Measurements from ENCODE around the gene DLL1.

The DLL1 gene

GRCh38 chr6:170235391-170236125, 55.3 kb downstream of the DLL1 start:
- H3K79me2 ChIP-seq (ENCODE audit: low read length) = no peaks in the 10 kb centered on the region
- H3K4me3 ChIP-seq (ENCODE audit: low read length) = no peak overlapping the region
- H3K36me3 ChIP-seq (replicated peaks; ENCODE audit: low read depth, low read length) = no peaks in the 10 kb centered on the region
- H3K9me3 ChIP-seq (ENCODE audit: insufficient read depth, low read length) = no peaks in the 10 kb centered on the region
- H2AFZ ChIP-seq (ENCODE audit: low read depth, low read length) = no peak overlapping the region
- no peak overlapping the region for H3K9ac ChIP-seq (ENCODE audit: low read length)
- H3K4me1 ChIP-seq (ENCODE audit: low read length) = no peaks in the 10 kb centered on the region
- H3K27me3 ChIP-seq (ENCODE audit: low read depth, low read length) = no peaks in the 10 kb centered on the region
- H3K27ac ChIP-seq (ENCODE audit: low read length) = no peak overlapping the region
- H3K4me2 ChIP-seq (ENCODE audit: low read length) = no peak overlapping the region
- TF ChIP-seq EZH2phosphoT487 (IDR thresholded peaks at IDR 0.05; ENCODE audit: low read depth) = no peak
- no peak for TF ChIP-seq CTCF (IDR thresholded peaks at IDR 0.05; ENCODE audit: low read depth, low read length)
- no peaks in the 10 kb centered on the region for H4K20me1 ChIP-seq (ENCODE audit: insufficient read depth, low read length)

- no peak for TF ChIP-seq EZH2phosphoT487 (IDR thresholded peaks at IDR 0.05; ENCODE audit: low read depth)
- TF ChIP-seq CTCF (IDR thresholded peaks at IDR 0.05; ENCODE audit: low read depth, low read length) = no peak
- Histone ChIP-seq H3K9ac (ENCODE audit: low read length) (no peak overlapping the region), H3K4me3 (ENCODE audit: low read length) (no peak overlapping the region), H3K79me2 (ENCODE audit: low read length) (no peaks in the 10 kb centered on the region), H3K36me3 (replicated peaks; ENCODE audit: low read depth, low read length) (no peaks in the 10 kb centered on the region), H3K9me3 (ENCODE audit: insufficient read depth, low read length) (no peaks in the 10 kb centered on the region), H3K27ac (ENCODE audit: low read length) (no peak overlapping the region), H3K27me3 (ENCODE audit: low read depth, low read length) (no peaks in the 10 kb centered on the region), H3K4me2 (ENCODE audit: low read length) (no peak overlapping the region), H2AFZ (ENCODE audit: low read depth, low read length) (no peak overlapping the region), H4K20me1 (ENCODE audit: insufficient read depth, low read length) (no peaks in the 10 kb centered on the region), H3K4me1 (ENCODE audit: low read length) (no peaks in the 10 kb centered on the region)
Measured at GRCh38 chr6:170234419-170234818, 56.5 kb downstream of the DLL1 start.

GRCh38 chr6:170233286-170234205, 57.3 kb downstream of the DLL1 start:
- Histone ChIP-seq H4K20me1 (ENCODE audit: insufficient read depth, low read length) (no peaks in the 10 kb centered on the region), H3K27ac (ENCODE audit: low read length) (no peak overlapping the region), H3K36me3 (replicated peaks; ENCODE audit: low read depth, low read length) (no peaks in the 10 kb centered on the region), H3K4me2 (ENCODE audit: low read length) (no peak overlapping the region), H3K9me3 (ENCODE audit: insufficient read depth, low read length) (no peaks in the 10 kb centered on the region), H2AFZ (ENCODE audit: low read depth, low read length) (no peak overlapping the region), H3K27me3 (ENCODE audit: low read depth, low read length) (no peaks in the 10 kb centered on the region), H3K79me2 (ENCODE audit: low read length) (no peaks in the 10 kb centered on the region), H3K4me1 (ENCODE audit: low read length) (no peaks in the 10 kb centered on the region), H3K9ac (ENCODE audit: low read length) (no peak overlapping the region), H3K4me3 (ENCODE audit: low read length) (no peak overlapping the region)
- TF ChIP-seq EZH2phosphoT487 (IDR thresholded peaks at IDR 0.05; ENCODE audit: low read depth) (no peak), CTCF (IDR thresholded peaks at IDR 0.05; ENCODE audit: low read depth, low read length) (no peak)

Measured in OCI-LY3 (cell line).